Esophagus muscularis mucosa (tissue), 4 donors: ENCODE measurements around the gene GRIN3B.

Experiments used
- EP300 ChIP-seq: sonication (generic); formaldehyde crosslinking; IDR thresholded peaks from one replicate; pipeline ENCODE4 v1.6.1; 2017; ENCODE audit warnings: antibody characterized with exemption
- POLR2A ChIP-seq: fragments of 450-650 bp; IDR thresholded peaks from one replicate; pipeline ENCODE4 v1.6.1; 2017; ENCODE audit warnings: antibody characterized with exemption, moderate library complexity, mild to moderate bottlenecking, low read depth
- POLR2AphosphoS5 ChIP-seq, 2 donors: sonication (generic); formaldehyde crosslinking; IDR thresholded peaks; one replicate each; pipeline ENCODE4 v1.6.1; 2017; ENCODE audit warnings: antibody characterized with exemption in 2 of 2
- TF ChIP-seq, protein P1 (sequence below), 3 experiments: fragments of 200-600 bp in 2 of 3; fragments of 450-650 bp in 1 of 3; sonication (generic) in 2 of 3; IDR thresholded peaks; one replicate each; pipeline ENCODE4 v1.5.1; 2017 to 2019; ENCODE audit warnings: antibody characterized with exemption in 3 of 3, mild to moderate bottlenecking in 2 of 3, moderate library complexity in 1 of 3

DNA sequence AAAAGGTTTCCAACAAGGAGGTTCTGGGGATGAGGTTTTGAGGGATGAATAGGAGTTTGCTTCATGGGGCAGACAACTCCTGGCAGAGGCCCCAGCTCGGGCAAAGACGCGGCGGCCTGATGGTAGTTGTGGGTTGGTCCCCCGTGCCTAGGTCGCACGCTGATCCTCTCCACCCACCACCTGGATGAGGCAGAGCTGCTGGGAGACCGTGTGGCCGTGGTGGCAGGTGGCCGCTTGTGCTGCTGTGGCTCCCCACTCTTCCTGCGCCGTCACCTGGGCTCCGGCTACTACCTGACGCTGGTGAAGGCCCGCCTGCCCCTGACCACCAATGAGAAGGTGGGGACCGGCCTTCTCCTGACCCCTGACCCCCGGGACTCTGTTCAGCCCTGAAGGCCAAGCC is 51.6 kb downstream of the GRIN3B start:
- TF ChIP-seq, protein P1, sequence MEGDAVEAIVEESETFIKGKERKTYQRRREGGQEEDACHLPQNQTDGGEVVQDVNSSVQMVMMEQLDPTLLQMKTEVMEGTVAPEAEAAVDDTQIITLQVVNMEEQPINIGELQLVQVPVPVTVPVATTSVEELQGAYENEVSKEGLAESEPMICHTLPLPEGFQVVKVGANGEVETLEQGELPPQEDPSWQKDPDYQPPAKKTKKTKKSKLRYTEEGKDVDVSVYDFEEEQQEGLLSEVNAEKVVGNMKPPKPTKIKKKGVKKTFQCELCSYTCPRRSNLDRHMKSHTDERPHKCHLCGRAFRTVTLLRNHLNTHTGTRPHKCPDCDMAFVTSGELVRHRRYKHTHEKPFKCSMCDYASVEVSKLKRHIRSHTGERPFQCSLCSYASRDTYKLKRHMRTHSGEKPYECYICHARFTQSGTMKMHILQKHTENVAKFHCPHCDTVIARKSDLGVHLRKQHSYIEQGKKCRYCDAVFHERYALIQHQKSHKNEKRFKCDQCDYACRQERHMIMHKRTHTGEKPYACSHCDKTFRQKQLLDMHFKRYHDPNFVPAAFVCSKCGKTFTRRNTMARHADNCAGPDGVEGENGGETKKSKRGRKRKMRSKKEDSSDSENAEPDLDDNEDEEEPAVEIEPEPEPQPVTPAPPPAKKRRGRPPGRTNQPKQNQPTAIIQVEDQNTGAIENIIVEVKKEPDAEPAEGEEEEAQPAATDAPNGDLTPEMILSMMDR (IDR thresholded peaks at IDR 0.05) = no peak
- TF ChIP-seq POLR2AphosphoS5 (IDR thresholded peaks at IDR 0.05) = no peak
- TF ChIP-seq POLR2A = no peak
- no peak for TF ChIP-seq EP300
